GM12878 (cell line): Measurements from ENCODE around the gene NUDT7. TPM values are rescaled to one million over a fixed set of nuclear protein-coding genes. Genes with fewer than 3 reads are reported as not detected.

ENCODE experiments used
- ATAC-seq: fragments of 200-7000 bp; cut with Tn5 transposase; 3 replicates; pipeline ENCODE4 v1.9.1; 2020; ENCODE audit warnings: mild to moderate bottlenecking, moderate library complexity
- BruUV-seq: library from RNA; stranded (reverse); fragments of 400-500 nt; replicated peaks from 2 replicates; lab custom pipeline; 2021; lab: Mats Ljungman, UMichigan
- CTCF ChIA-PET: fragments of 300-600 bp; sonication (Branson Sonifier 250); formaldehyde crosslinking; extraction: SDS; loops from one replicate; lab custom pipeline; 2021; ENCODE audit warnings: inconsistent platforms; lab: Yijun Ruan, JAX
- POLR2A ChIA-PET: fragments of 350-600 bp; formaldehyde crosslinking; extraction: SDS; loops from one replicate; lab custom pipeline; 2021; ENCODE audit warnings: inconsistent platforms; lab: Charles Lee
- RAD21 ChIA-PET: fragments of 300-600 bp; sonication (Branson Sonifier 250); formaldehyde crosslinking; loops from one replicate; lab custom pipeline; 2023; ENCODE audit warnings: antibody characterized with exemption; ENCODE audit not compliant: unreplicated experiment; lab: Charles Lee
- SMC1A ChIA-PET: fragments of 300-600 bp; sonication (Branson Sonifier 250); formaldehyde crosslinking; loops from one replicate; lab custom pipeline; 2023; ENCODE audit not compliant: unreplicated experiment, uncharacterized antibody; lab: Charles Lee
- DNase-seq: peaks from one replicate; pipeline ENCODE4 v3.0.0-alpha.2; 2011; ENCODE audit warnings: low read depth, low spot score
- FAIRE-seq: peaks from 3 replicates; lab custom pipeline; 2011; peaks lifted over from hg19 to GRCh38; lab: Jason Lieb, UNC
- H2AFZ ChIP-seq: 2 replicates; pipeline ENCODE4 v1.6.0; 2011; ENCODE audit warnings: low read depth, low read length, control low read depth; ENCODE audit not compliant: control insufficient read depth
- H3K27ac ChIP-seq: 2 replicates; pipeline ENCODE4 v1.5.1; 2011; ENCODE audit warnings: control low read depth; ENCODE audit not compliant: control insufficient read depth, insufficient read depth
- H3K27me3 ChIP-seq, 2 experiments: replicated peaks in 1 of 2; 2 replicates each; pipeline versions ENCODE4 v1.6.0 to v1.6.1; 2011; ENCODE audit warnings: low read length in 1 of 2; ENCODE audit not compliant: control insufficient read depth in 2 of 2, insufficient read depth in 2 of 2
- H3K36me3 ChIP-seq, 2 experiments: 2 replicates each; pipeline ENCODE4 v1.5.1; 2011; ENCODE audit warnings: low read length in 1 of 2; ENCODE audit not compliant: control insufficient read depth in 2 of 2, insufficient read depth in 2 of 2
- H3K4me1 ChIP-seq: 2 replicates; pipeline ENCODE4 v1.6.1; 2011; ENCODE audit warnings: mild to moderate bottlenecking, low read length, moderate library complexity, mixed read lengths; ENCODE audit not compliant: control insufficient read depth, insufficient read depth
- H3K4me2 ChIP-seq: 2 replicates; pipeline ENCODE4 v1.6.0; 2011; ENCODE audit warnings: control low read depth; ENCODE audit not compliant: control insufficient read depth, insufficient read depth
- H3K4me3 ChIP-seq: fragments of 200-600 bp; sonication (generic); 2 replicates; pipeline ENCODE4 v1.5.1; 2016
- H3K79me2 ChIP-seq: 2 replicates; pipeline ENCODE4 v1.6.0; 2011; ENCODE audit warnings: low read length; ENCODE audit not compliant: control insufficient read depth, insufficient read depth
- H3K9ac ChIP-seq: 2 replicates; pipeline ENCODE4 v1.8.0; 2011; ENCODE audit warnings: low read length, control low read depth, mixed read lengths; ENCODE audit not compliant: control insufficient read depth, insufficient read depth
- H3K9me3 ChIP-seq: replicated peaks from 3 replicates; pipeline ENCODE4 v1.5.1; 2011; ENCODE audit warnings: mild to moderate bottlenecking, low read length; ENCODE audit not compliant: control insufficient read depth, insufficient read depth
- H4K20me1 ChIP-seq: 2 replicates; pipeline ENCODE4 v1.6.0; 2011; ENCODE audit not compliant: control insufficient read depth, insufficient read depth
- EP300 ChIP-seq, 2 experiments: fragments of 150-350 bp in 1 of 2; IDR thresholded peaks; 2 replicates each; pipeline ENCODE4 v1.6.1; 2011 to 2012; ENCODE audit warnings: low read depth in 2 of 2, low read length in 2 of 2, borderline replicate concordance in 1 of 2, improper control_type of control experiment in 1 of 2, inconsistent platforms in 1 of 2; ENCODE audit not compliant: control insufficient read depth in 1 of 2
- KDM1A ChIP-seq: fragments of 200-600 bp; sonication (generic); IDR thresholded peaks from 2 replicates; pipeline ENCODE4 v1.6.1; 2016; ENCODE audit warnings: borderline replicate concordance
- NFIC ChIP-seq: IDR thresholded peaks from 2 replicates; pipeline ENCODE4 v1.6.1; 2012; ENCODE audit warnings: low read depth, mild to moderate bottlenecking, inconsistent platforms, low read length, moderate library complexity
- PAX8 ChIP-seq: fragments of 450-650 bp; IDR thresholded peaks from 2 replicates; pipeline ENCODE4 v1.6.1; 2017; ENCODE audit warnings: mild to moderate bottlenecking, moderate library complexity
- SPI1 ChIP-seq: IDR thresholded peaks from 2 replicates; pipeline ENCODE4 v1.6.1; 2011; ENCODE audit warnings: low read depth, mild to moderate bottlenecking, low read length, moderate library complexity, borderline replicate concordance; ENCODE audit not compliant: insufficient read depth
- SREBF2 ChIP-seq: IDR thresholded peaks from 2 replicates; pipeline ENCODE4 v1.6.1; 2012; ENCODE audit warnings: mild to moderate bottlenecking, low read length
- TCF7 ChIP-seq: IDR thresholded peaks from 2 replicates; pipeline ENCODE4 v1.6.1; 2014; ENCODE audit warnings: antibody characterized with exemption, borderline replicate concordance
- WGBS: methylation state at CpG from one replicate; pipeline ENCODE4 v1.1.6; 2016; ENCODE audit warnings: low lambda C conversion rate; ENCODE audit not compliant: insufficient replicate concordance, insufficient coverage; ENCODE audit errors: missing lambda C conversion rate; 5-methylcytosine and 5-hydroxymethylcytosine counted together
- in situ Hi-C: fragments of 300-500 bp; cut with MboI; formaldehyde crosslinking; loops from 9 replicates; pipeline ENCODE4 v1.14.3; 2018; ENCODE audit warnings: mixed read lengths
- intact Hi-C: fragments of 100-400 bp; cut with micrococcal nuclease; formaldehyde crosslinking; loops from one replicate; pipeline ENCODE4 v1.14.2; 2022; ENCODE audit not compliant: unreplicated experiment
- polyA plus RNA-seq, 11 experiments: library from polyadenylated mRNA; depleted of rRNA in 4 of 11; unstranded in 6 of 11; stranded (reverse) in 5 of 11; fragments of >200 nt; fragmentation: Nextera tagmentation in 4 of 11; fragmentation: Illumina TruSeq in 1 of 11; extraction: Ambion mirVana in 4 of 11; extraction: Trizol in 1 of 11; gene quantifications; 1 replicate in 1 of 11; 2 replicates in 10 of 11; pipeline versions ENCODE4 v1.2.1 to v1.2.3, GENCODE V29; 2011 to 2016; ENCODE audit warnings: inconsistent platforms in 2 of 11, missing spikeins in 2 of 11, low read depth in 1 of 11
- total RNA-seq, 4 experiments: library from RNA; depleted of rRNA in 3 of 4; stranded (reverse); fragments of >200 nt in 3 of 4; fragmentation: Illumina TruSeq in 1 of 4; extraction: Trizol in 1 of 4; gene quantifications; 2 replicates each; pipeline versions ENCODE4 v1.2.1 to v1.2.3, GENCODE V29; 2013 to 2021
- TF ChIP-seq, protein P1 (sequence below): fragments of 150-350 bp; IDR thresholded peaks from 2 replicates; pipeline ENCODE4 v1.6.1; 2016; ENCODE audit warnings: low read depth, low read length
- TF ChIP-seq, protein P2 (sequence below): IDR thresholded peaks from 2 replicates; pipeline ENCODE4 v1.6.1; 2011; ENCODE audit warnings: low read depth, mild to moderate bottlenecking, low read length, moderate library complexity, borderline replicate concordance; ENCODE audit errors: extremely low read depth

Gene NUDT7
- total and polyA plus RNA-seq, 10 of the 15 experiments (the other 5 are each of a cell fraction or from before 2014, with no cell fraction given), result 2.8 to 14.3 (median 5.2) TPM

DNA sequence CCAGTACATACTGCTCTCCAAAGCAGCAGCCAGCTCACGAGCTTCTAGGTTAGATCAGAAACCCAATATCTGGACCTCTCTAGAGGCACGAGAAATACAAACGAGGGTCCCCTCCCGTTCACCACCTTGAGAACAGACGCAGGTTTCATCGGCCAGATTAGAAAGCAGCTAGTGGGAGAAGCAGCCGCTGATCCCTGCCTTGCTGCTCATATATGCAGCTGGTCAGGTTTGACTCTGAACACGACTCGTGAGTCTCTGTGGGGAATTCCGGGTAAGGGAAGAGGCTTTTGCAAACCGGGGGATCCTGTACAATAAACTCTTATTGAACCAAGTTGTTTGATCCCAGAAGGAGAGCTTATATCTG is 67.7 kb downstream of the NUDT7 start:
- 16% methylated on average over 11 of the region's 11 CpGs for WGBS
- no TSS peak for BruUV-seq
- Histone ChIP-seq H3K27me3 (peaks cover 7 to 22% of the 10 kb centered on the region in 2 experiments), H3K79me2 (no peaks in the 10 kb centered on the region), H3K9ac (no peak overlapping the region), H3K4me1 (no peaks in the 10 kb centered on the region), H3K36me3 (no peaks in the 10 kb centered on the region), H3K9me3 (no peaks in the 10 kb centered on the region), H3K4me2 (no peak overlapping the region)
- DNase-seq (no peak), ATAC-seq (no peak)
- ChIA-PET POLR2A (no interaction called here), CTCF (interaction anchor here (0.8 to 1.3 kb wide), 2 partner anchors 9 to 204 kb away, joined by 3 to 4 read pairs; no protein-coding TSS in a partner anchor), RAD21 (no interaction called here)
- in situ Hi-C loops, result no loop called here
- TF ChIP-seq KDM1A, result no peak
- TF ChIP-seq EP300 (IDR thresholded peaks at IDR 0.05; ENCODE audit: borderline replicate concordance in 1 of 2, control insufficient read depth in 1 of 2, low read depth in 2 of 2, low read length in 2 of 2), result no peak
- TF ChIP-seq, protein P1, sequence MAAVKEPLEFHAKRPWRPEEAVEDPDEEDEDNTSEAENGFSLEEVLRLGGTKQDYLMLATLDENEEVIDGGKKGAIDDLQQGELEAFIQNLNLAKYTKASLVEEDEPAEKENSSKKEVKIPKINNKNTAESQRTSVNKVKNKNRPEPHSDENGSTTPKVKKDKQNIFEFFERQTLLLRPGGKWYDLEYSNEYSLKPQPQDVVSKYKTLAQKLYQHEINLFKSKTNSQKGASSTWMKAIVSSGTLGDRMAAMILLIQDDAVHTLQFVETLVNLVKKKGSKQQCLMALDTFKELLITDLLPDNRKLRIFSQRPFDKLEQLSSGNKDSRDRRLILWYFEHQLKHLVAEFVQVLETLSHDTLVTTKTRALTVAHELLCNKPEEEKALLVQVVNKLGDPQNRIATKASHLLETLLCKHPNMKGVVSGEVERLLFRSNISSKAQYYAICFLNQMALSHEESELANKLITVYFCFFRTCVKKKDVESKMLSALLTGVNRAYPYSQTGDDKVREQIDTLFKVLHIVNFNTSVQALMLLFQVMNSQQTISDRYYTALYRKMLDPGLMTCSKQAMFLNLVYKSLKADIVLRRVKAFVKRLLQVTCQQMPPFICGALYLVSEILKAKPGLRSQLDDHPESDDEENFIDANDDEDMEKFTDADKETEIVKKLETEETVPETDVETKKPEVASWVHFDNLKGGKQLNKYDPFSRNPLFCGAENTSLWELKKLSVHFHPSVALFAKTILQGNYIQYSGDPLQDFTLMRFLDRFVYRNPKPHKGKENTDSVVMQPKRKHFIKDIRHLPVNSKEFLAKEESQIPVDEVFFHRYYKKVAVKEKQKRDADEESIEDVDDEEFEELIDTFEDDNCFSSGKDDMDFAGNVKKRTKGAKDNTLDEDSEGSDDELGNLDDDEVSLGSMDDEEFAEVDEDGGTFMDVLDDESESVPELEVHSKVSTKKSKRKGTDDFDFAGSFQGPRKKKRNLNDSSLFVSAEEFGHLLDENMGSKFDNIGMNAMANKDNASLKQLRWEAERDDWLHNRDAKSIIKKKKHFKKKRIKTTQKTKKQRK, result no peak
- TF ChIP-seq NFIC, result no peak
- TF ChIP-seq SPI1, result no peak
- no peak for TF ChIP-seq TCF7
- TF ChIP-seq SREBF2, result no peak
- TF ChIP-seq, protein P2, sequence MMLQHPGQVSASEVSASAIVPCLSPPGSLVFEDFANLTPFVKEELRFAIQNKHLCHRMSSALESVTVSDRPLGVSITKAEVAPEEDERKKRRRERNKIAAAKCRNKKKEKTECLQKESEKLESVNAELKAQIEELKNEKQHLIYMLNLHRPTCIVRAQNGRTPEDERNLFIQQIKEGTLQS, result no peak
- TF ChIP-seq PAX8, result no peak
- TF ChIP-seq, all 136 proteins: peak for 0
- Histone ChIP-seq H3K27ac (no peak overlapping the region), H3K4me3 (no peak overlapping the region), H2AFZ (no peak overlapping the region), H4K20me1 (no peaks in the 10 kb centered on the region)
- FAIRE-seq, result no peak
- intact Hi-C loops, result no loop called here
- SMC1A ChIA-PET, result interaction anchor here (1.2 kb wide), 1 partner anchor 8 kb away, joined by 3 read pairs; no protein-coding TSS in a partner anchor
